Neural cell (in vitro differentiated cells): Measurements from ENCODE around the gene ETFA.

Experiments
- CTCF ChIP-seq: fragments of 450-650 bp; IDR thresholded peaks from 2 replicates; pipeline ENCODE4 v1.5.1; 2014; ENCODE audit warnings: antibody characterized with exemption, mild to moderate bottlenecking, moderate library complexity; ENCODE audit not compliant: poor library complexity, severe bottlenecking
- EP300 ChIP-seq: fragments of 450-650 bp; conservative IDR thresholded peaks from 2 replicates; pipeline ENCODE4 v1.6.1; 2014; ENCODE audit warnings: antibody characterized with exemption, mild to moderate bottlenecking, moderate library complexity; ENCODE audit not compliant: poor library complexity, severe bottlenecking
- EZH2 ChIP-seq: fragments of 200-600, 300-800 bp; shearing (Covaris generic), sonication (generic); IDR thresholded peaks from 2 replicates; pipeline ENCODE4 v1.6.1; 2014; ENCODE audit warnings: antibody characterized with exemption, low read length, borderline replicate concordance, mild to moderate bottlenecking; ENCODE audit not compliant: insufficient read depth, poor library complexity, severe bottlenecking
- POLR2AphosphoS5 ChIP-seq: IDR thresholded peaks from 2 replicates; pipeline ENCODE4 v1.6.1; 2012
- TAF1 ChIP-seq: IDR thresholded peaks from 2 replicates; pipeline ENCODE4 v1.6.1; 2012; ENCODE audit warnings: low read depth

GRCh38 chr15:76178296-76179000 lies 132.8 kb downstream of the ETFA start:
- TF ChIP-seq CTCF (no peak), EZH2 (no peak), TAF1 (no peak), EP300 (no peak), POLR2AphosphoS5 (no peak)
